ENCODE results near the gene MS4A4E. TPM values are rescaled to one million over a fixed set of nuclear protein-coding genes. Genes with fewer than 3 reads are reported as not detected.

MS4A4E gene
- total RNA-seq, 1 experiment from 2014 or later, result 0.42 TPM

DNA sequence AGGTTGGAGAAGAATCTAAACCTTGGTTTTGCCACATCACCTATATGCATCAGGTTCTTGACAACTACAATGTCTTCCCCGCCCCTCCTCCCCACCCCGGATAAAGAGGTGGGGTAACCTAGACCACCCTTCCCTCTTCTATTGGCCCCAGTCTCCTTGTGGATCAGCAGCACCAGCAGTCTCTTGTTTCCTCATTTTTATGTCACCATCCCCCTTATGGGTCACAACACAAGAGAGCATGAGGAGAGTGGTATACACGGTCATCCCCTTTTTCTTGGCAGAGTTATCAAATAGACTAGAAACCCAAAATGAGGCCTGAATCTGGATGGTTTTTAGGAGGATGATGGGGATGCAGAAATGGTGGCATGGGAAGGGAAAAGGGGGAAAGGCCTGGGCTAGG lies 1.2 kb downstream of the MS4A4E start:
- Histone ChIP-seq H3K9ac (ENCODE audit: extremely low read depth, insufficient read length, low read length) (no peak overlapping the region), H2AK5ac (ENCODE audit: insufficient read length, low read length) (no peak overlapping the region), H3K4ac (ENCODE audit: low read depth, low read length) (no peak overlapping the region), H3T11ph (ENCODE audit: low read length) (no peak overlapping the region), H2BK5ac (ENCODE audit: insufficient read length, low read length) (no peak overlapping the region), H2BK120ac (ENCODE audit: low read depth, low read length, poor library complexity, severe bottlenecking) (no peak overlapping the region), H3K79me1 (ENCODE audit: insufficient read depth, low read depth, low read length, poor library complexity, severe bottlenecking) (no peaks in the 10 kb centered on the region), H3K56ac (ENCODE audit: insufficient read length, low read depth, low read length) (no peak overlapping the region), H3K4me1 (ENCODE audit: insufficient read depth, low read length) (no peaks in the 10 kb centered on the region), H2BK20ac (ENCODE audit: low read depth, low read length, poor library complexity, severe bottlenecking) (no peak overlapping the region), H3K9me3 (ENCODE audit: control insufficient read depth, low read depth, low read length) (no peaks in the 10 kb centered on the region), H3K18ac (ENCODE audit: insufficient read length, low read depth, low read length) (no peak overlapping the region), H3K23ac (ENCODE audit: insufficient read length, low read depth, low read length) (no peak overlapping the region), H3K14ac (ENCODE audit: insufficient read depth, low read length) (no peak overlapping the region), H3K4me2 (ENCODE audit: insufficient read depth, insufficient read length, low read length) (no peak overlapping the region), H3K27ac (ENCODE audit: insufficient read length, low read depth, low read length) (no peak overlapping the region), H4K91ac (ENCODE audit: insufficient read length, low read depth, low read length) (no peak overlapping the region), H4K5ac (ENCODE audit: insufficient read length, low read depth, low read length) (no peak overlapping the region), H4K20me1 (ENCODE audit: control insufficient read depth, insufficient read depth, insufficient read length) (no peaks in the 10 kb centered on the region), H2BK15ac (ENCODE audit: low read depth, low read length) (no peak overlapping the region), H3K27me3 (ENCODE audit: insufficient read depth, low read length) (no peaks in the 10 kb centered on the region), H2BK12ac (ENCODE audit: insufficient read length, low read depth, low read length) (no peak overlapping the region), H3K23me2 (ENCODE audit: insufficient read length, low read depth, low read length, poor library complexity, severe bottlenecking) (no peaks in the 10 kb centered on the region), H4K8ac (replicated peaks; ENCODE audit: insufficient read length, low read depth, low read length) (no peak overlapping the region), H3K79me2 (ENCODE audit: insufficient read depth, low read length) (no peaks in the 10 kb centered on the region), H2AFZ (ENCODE audit: low read length) (no peak overlapping the region)
- TF ChIP-seq, protein P1, sequence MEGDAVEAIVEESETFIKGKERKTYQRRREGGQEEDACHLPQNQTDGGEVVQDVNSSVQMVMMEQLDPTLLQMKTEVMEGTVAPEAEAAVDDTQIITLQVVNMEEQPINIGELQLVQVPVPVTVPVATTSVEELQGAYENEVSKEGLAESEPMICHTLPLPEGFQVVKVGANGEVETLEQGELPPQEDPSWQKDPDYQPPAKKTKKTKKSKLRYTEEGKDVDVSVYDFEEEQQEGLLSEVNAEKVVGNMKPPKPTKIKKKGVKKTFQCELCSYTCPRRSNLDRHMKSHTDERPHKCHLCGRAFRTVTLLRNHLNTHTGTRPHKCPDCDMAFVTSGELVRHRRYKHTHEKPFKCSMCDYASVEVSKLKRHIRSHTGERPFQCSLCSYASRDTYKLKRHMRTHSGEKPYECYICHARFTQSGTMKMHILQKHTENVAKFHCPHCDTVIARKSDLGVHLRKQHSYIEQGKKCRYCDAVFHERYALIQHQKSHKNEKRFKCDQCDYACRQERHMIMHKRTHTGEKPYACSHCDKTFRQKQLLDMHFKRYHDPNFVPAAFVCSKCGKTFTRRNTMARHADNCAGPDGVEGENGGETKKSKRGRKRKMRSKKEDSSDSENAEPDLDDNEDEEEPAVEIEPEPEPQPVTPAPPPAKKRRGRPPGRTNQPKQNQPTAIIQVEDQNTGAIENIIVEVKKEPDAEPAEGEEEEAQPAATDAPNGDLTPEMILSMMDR (conservative IDR thresholded peaks at IDR 0.05), result no peak
- DNase-seq, result no peak
- no peaks in the 10 kb centered on the region for H3K27me3 Mint-ChIP-seq (ENCODE audit: low read depth)
- no peaks in the 10 kb centered on the region for H3K4me1 Mint-ChIP-seq
- H3K27ac Mint-ChIP-seq, result no peak overlapping the region; a peak in 1 of 7 replicates
- H3K9me3 Mint-ChIP-seq, result no peaks in the 10 kb centered on the region
- H3K4me3 Mint-ChIP-seq, result no peak overlapping the region
- WGBS (ENCODE audit: extremely low coverage, insufficient read length, low lambda C conversion rate), result no CpG with 5 or more reads among the region's 3 CpGs
- H3K36me3 Mint-ChIP-seq (ENCODE audit: insufficient read depth in 1 of 3, low read depth in 3 of 3), result no peaks in the 10 kb centered on the region

All from H9 (cell line).